GM19193 (cell line): ENCODE data around the gene DMWD.

ENCODE experiments used
- POLR2A ChIP-seq: IDR thresholded peaks from 4 replicates; pipeline ENCODE4 v1.6.1; 2011; ENCODE audit not compliant: insufficient read depth, insufficient read length; ENCODE audit errors: extremely low read depth

DMWD gene

DNA sequence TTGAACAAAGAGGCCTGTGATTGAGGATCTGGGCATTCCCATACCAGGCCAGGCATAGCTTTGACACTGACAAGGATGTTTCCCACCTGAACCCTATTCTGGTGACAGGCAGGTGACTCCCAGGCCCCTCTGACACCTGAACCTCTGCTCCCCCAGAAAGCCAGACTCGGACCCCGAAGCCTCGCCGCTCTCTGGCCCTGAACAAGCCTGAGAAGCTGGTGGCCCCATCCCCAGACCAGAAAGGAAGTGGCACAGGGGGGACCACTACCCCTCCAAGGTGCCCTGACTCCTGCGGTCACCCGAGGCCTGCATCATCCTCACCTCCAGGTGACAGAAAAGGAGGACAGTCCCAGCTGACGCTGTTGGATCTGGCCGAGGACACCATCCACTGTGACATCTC is 38.3 kb downstream of the DMWD start:
- no peak for TF ChIP-seq POLR2A

DNA sequence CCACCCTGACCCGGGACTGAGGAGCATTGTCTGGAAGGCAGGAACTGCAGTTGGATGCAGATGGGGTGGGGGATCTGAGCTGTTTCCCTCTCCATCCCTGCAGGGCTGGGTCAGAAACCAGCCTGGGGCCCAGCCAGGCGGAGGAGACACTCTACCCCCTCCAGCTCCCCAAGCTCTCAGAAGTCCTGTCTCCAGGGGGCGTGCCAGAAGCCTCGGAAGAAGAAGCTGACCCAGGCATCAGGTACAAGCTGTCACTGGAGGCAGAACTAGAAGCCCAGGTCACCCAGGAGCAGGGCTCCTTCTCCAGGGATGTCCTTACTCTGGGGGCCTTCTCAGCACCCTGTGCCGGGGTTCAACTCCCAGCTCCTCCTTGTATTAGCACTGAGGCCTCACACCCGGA is 39.1 kb downstream of the DMWD start:
- TF ChIP-seq POLR2A: no peak

DNA sequence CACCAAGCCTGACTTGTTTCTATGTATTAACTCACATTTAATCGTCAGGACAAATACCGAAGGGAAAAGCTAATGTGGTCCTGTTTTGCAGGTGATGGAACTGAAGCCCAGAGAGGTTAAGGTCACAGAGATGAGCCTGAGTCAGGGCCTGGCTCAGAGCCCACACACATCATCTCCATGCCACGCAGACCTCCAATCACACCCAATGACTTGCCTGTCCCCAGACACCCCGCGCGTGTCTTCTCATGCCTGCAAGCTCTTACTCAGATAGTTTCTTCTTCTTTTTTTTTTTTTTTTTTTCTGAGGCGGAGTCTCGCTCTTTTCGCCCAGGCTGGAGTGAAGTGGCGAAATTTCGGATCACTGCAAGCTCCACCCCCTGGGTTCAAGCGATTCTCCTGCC is 40.0 kb downstream of the DMWD start:
- TF ChIP-seq POLR2A: no peak

DNA sequence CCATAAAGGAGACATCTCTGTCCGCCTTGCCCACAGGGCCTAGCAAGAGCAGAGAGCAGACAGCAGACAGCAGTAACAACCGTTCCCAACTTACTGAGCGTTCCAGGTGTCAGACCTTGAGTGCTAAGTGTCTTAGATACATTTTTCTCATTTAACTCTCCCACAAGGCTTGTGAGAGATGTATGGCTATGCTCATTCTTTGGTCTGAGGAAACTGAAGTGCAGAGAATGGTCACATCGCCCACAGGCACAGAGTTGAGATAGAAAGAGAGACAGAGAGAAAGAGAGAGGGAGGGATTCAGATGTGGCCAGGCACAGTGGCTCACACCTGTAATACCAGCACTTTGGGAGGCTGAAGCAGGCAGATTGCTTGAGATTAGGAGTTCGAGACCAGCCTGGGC is 45.1 kb downstream of the DMWD start:
- no peak for TF ChIP-seq POLR2A

DNA sequence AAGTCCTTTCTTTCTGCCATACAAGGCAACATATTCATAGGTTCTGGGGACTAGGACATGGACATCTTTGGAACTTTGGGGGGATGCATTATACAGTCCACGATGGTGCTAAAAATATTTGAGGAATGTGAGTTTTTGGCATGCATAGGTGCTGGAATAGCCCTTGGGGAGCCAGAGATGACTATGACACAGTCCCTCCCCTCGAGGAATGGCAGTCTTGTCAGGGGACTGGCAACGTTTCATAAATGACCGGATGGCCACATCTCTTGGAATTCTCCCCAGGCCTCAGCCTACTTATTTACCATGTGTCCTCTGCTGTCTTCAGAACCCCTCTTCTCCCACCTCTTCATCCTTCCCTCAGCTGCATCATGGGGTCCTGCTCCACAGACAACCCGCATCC is 45.8 kb downstream of the DMWD start:
- TF ChIP-seq POLR2A: no peak

DNA sequence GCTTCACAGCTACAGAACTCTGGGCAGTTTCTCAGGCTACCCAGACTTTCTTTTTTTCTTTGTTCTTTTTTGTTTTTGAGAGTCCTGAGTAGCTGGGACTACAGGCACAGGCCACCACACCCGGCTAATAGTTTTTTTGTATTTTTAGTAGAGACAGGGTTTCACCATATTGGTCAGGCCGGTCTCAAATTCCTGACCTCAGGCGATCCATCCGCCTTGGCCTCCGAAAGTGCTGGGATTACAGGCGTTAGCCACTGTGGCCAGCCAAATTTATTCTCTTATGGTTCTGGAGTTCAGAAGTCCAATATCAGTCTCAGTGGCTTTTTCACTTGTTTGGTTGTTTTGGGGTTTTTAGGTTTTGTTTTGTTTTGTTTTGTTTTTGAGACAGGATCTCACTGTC is 47.0 kb downstream of the DMWD start:
- TF ChIP-seq POLR2A: no peak

DNA sequence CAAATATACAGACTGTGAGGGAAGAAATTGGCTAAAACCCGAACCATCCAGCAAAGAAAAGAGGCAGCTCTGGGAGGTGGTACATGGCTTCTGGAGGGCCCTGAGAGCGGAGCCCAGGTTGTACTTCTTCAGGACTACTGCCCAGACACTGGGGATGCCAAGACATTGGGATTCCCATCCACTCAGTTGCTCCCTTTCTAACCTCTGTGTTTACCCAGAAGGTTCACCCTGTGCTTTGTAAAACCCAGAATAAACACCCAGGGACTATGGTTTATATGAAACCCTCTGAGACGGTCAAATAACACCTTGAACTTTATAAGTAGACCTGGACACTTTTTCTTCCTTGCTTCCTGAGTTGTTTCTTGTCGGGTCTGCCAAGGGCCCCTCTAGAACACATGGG is 49.7 kb downstream of the DMWD start:
- TF ChIP-seq POLR2A: no peak

DNA sequence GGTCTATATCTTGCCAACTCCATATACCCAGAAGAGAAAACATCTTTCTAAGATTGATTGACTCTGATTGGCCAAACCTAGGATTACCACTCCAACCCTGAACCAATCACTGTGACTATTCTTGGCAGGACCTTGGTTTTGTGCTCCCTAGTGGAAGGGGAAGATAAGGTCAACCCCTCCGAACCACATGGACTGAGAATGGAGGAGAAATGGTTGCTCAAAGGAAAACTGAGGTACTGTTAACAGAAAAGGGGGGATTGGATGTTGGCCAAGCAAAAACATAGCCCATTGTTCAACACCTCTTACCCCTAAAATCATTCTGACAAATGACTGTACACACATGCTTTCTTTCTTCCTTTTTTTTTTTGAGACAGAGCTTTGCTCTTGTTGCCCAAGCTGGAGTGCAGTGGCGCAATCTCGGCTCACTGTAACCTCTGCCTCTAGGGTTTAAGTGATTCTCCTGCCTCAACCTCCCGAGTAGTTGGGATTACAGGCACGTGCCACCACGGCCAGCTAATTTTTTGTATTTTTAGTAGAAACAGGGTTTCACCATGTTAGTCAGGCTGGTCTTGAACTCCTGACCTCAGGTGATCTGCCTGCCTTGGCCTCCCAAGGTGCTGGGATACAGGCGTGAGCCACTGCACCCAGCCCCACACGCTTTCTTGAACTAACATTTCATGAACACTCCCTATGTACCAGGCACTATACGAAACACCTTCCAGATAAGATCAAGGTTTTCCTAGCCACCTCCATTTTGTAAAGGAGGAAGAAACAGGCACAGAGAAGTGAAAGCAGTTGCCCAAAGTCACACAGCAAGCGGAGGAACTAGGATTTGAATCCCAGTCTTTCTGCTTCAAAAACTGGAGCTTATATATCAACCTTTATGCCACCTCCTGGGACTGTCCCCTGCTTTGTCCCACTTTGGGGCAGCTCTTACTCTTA is 52.9 kb downstream of the DMWD start:
- no peak for TF ChIP-seq POLR2A

DNA sequence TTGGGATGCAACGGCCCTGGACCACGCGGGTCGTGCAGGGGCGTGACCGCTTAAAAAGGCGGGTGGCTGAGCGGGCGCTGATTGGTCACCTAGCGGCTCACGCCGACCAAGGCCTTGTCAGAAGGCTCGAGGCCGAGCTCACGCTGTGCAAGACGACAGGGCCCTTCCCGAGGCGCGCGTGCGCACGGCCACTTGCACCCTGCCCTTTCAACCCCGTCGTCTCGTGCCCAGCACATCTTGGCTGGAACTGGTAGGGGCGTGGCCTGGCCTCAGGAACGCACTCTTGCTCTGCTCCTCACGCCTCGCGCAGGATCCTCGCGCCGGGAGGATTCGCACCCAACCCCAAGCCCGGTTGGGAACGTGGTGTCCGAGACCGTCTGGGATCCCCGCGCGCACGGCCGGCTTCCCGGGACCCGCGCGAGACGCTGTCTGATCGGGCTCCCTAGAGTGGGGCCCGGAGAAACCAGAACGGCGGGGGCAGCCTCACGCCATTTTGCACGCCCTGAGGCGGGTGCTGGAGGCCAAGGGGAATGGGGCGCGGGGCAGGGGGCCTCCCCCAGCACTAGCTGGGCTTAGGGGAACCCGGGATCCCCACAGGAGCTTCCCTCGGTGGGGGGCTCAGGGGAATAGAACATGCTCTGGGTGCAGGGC is 59.4 kb downstream of the DMWD start, which contains the start of gene MEIOSIN:
Gene MEIOSIN (plus strand): TSS at position 280 of the 651 bp plus-strand sequence. CDS start 1,938 bp downstream, outside the sequence.
- no peak for TF ChIP-seq POLR2A
